HEK293T (cell line): ENCODE measurements around the gene R3HDM2.

Source experiments
- ARNT ChIP-seq: fragments of 450-650 bp; IDR thresholded peaks from 2 replicates; pipeline ENCODE4 v1.6.1; 2017; ENCODE audit warnings: mild to moderate bottlenecking
- BHLHE40 ChIP-seq: fragments of 450-650 bp; IDR thresholded peaks from 2 replicates; pipeline ENCODE4 v1.6.1; 2016; ENCODE audit warnings: mild to moderate bottlenecking, moderate library complexity, borderline replicate concordance
- CTBP1 ChIP-seq: fragments of 450-650 bp; IDR thresholded peaks from 2 replicates; pipeline ENCODE4 v1.6.1; 2016; ENCODE audit warnings: borderline replicate concordance
- ELF4 ChIP-seq: fragments of 450-650 bp; IDR thresholded peaks from 2 replicates; pipeline ENCODE4 v1.6.1; 2017; ENCODE audit warnings: antibody characterized with exemption
- FOXA1 ChIP-seq: fragments of 450-650 bp; IDR thresholded peaks from 2 replicates; pipeline ENCODE4 v1.6.1; 2016; ENCODE audit warnings: mild to moderate bottlenecking
- FOXK2 ChIP-seq: fragments of 450-650 bp; IDR thresholded peaks from 2 replicates; pipeline ENCODE4 v1.6.1; 2016; ENCODE audit warnings: mild to moderate bottlenecking
- FOXM1 ChIP-seq: fragments of 450-650 bp; IDR thresholded peaks from 2 replicates; pipeline ENCODE4 v1.6.1; 2017; ENCODE audit warnings: mild to moderate bottlenecking, borderline replicate concordance
- TARDBP ChIP-seq: fragments of 450-650 bp; IDR thresholded peaks from 2 replicates; pipeline ENCODE4 v1.6.1; 2016

- TF ChIP-seq TARDBP = no peak
- no peak for TF ChIP-seq ELF4
- no peak for TF ChIP-seq CTBP1
- no peak for TF ChIP-seq FOXM1
- TF ChIP-seq ARNT = no peak
- TF ChIP-seq BHLHE40 = no peak
- no peak for TF ChIP-seq FOXA1
- no peak for TF ChIP-seq FOXK2
Measured at GRCh38 chr12:57243521-57244311, 187.1 kb downstream of the R3HDM2 start.
